ENCODE measurements around the gene FAM117A. TPM values are rescaled to one million over a fixed set of nuclear protein-coding genes. Genes with fewer than 3 reads are reported as not detected.
A peak's percentile ranks its signal among the peaks of the same experiment; 100 is the strongest.

Gene FAM117A
- total and polyA plus RNA-seq, 4 donors: 8.6 to 20.9 (median 13.4) TPM

DNA sequence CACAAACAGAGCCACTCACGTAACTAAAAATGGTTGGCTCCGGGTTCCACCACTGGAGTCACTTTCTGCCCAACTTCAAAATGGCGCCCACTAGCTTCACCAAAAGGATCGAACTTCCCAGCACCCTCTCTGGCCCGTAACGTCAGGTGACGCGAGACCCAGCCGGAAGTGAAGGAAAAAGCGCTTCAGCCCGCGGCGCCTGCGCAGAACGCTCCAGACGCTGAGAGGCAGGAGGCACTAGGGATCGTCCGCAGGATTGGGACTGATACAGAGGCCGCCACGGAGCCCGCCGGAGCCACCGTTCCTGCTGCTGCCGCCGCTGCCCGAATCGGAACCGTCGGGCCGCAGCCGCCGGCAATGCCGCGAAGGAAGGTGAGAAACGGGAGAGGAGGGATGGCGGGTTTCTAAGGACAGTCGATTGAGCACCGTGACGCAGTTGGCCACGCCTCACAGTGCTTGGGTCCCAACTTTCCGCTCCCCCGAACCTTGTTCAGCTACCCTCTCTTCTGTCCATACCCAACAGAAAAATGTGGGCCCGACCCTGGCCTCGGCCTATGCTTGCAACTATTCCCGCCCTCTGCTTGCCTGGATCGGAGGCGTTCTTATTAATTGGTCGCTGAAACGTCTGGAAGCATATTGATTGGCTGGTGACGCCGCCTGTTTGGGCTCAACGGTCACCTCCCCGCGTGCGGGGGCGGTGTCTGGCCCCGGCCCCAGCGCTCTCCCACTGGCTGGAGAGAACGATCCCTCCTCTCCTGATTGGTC, 24.7 kb upstream of the FAM117A start, which contains the start of gene KAT7:
KAT7 (plus strand) TSS at position 204 of the 765 bp plus-strand sequence; CDS start at position 358, 154 bp downstream.
- TF ChIP-seq, protein P1, sequence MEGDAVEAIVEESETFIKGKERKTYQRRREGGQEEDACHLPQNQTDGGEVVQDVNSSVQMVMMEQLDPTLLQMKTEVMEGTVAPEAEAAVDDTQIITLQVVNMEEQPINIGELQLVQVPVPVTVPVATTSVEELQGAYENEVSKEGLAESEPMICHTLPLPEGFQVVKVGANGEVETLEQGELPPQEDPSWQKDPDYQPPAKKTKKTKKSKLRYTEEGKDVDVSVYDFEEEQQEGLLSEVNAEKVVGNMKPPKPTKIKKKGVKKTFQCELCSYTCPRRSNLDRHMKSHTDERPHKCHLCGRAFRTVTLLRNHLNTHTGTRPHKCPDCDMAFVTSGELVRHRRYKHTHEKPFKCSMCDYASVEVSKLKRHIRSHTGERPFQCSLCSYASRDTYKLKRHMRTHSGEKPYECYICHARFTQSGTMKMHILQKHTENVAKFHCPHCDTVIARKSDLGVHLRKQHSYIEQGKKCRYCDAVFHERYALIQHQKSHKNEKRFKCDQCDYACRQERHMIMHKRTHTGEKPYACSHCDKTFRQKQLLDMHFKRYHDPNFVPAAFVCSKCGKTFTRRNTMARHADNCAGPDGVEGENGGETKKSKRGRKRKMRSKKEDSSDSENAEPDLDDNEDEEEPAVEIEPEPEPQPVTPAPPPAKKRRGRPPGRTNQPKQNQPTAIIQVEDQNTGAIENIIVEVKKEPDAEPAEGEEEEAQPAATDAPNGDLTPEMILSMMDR (IDR thresholded peaks at IDR 0.05; ENCODE audit: control extremely low read depth, extremely low read depth): peak; percentile 3
- 0% methylated on average over 59 of the region's 59 CpGs for WGBS, 2 donors

GRCh38 chr17:49787884-49788477, 24.1 kb upstream of the FAM117A start:
- Histone ChIP-seq H3K36me3 (ENCODE audit: control insufficient read depth in 4 of 4, insufficient read depth in 4 of 4, low read length in 4 of 4) (peaks cover 8 to 13% (median 10%) of the 10 kb centered on the region in 4 donors), H3K4me1 (ENCODE audit: control insufficient read depth in 5 of 5, insufficient read depth in 5 of 5, low read length in 5 of 5) (peaks cover 0 to 18% (median 6%) of the 10 kb centered on the region in 5 donors), H3K4me3 (peak overlapping the region; percentile 52), H3K9me3 (ENCODE audit: control insufficient read depth in 4 of 4, insufficient read depth in 3 of 4, low read length in 3 of 4) (no peaks in the 10 kb centered on the region), H3K9ac (ENCODE audit: insufficient read depth in 1 of 2, low read length in 2 of 2) (peak overlapping the region; percentile 84 to 91), H3K27ac (ENCODE audit: low read depth in 1 of 2, low read length in 1 of 2) (peak overlapping the region; percentile 88 to 98), H3K27me3 (ENCODE audit: control insufficient read depth in 3 of 3, insufficient read depth in 3 of 3, low read length in 2 of 3) (no peaks in the 10 kb centered on the region)
- WGBS, 2 donors: 0 to 2% methylated on average over 17 of the region's 17 CpGs
- TF ChIP-seq, protein P1 (IDR thresholded peaks at IDR 0.05; ENCODE audit: control extremely low read depth, extremely low read depth): no peak
- ATAC-seq (ENCODE audit: insufficient read depth, low FRiP score) (no peak), DNase-seq (peak in 1 of 3 donors; percentile 46)

More for the DNA sequence above, 24.7 kb upstream of the FAM117A start, which contains the start of gene KAT7:
- peaks cover 0 to 18% (median 6%) of the 10 kb centered on the region in 5 donors for H3K4me1 ChIP-seq (ENCODE audit: control insufficient read depth in 5 of 5, insufficient read depth in 5 of 5, low read length in 5 of 5)
- ATAC-seq (ENCODE audit: insufficient read depth, low FRiP score) (peak; percentile 99), DNase-seq (peak; percentile 99 to 100 (median 100))
- peak within 1 kb of the TSS; percentile 85 for H3K4me3 ChIP-seq
- H3K9me3 ChIP-seq (ENCODE audit: control insufficient read depth in 4 of 4, insufficient read depth in 3 of 4, low read length in 3 of 4): no peaks in the 10 kb centered on the region
- peak within 1 kb of the TSS; percentile 95 to 98 for H3K27ac ChIP-seq (ENCODE audit: low read depth in 1 of 2, low read length in 1 of 2)
- H3K36me3 ChIP-seq (ENCODE audit: control insufficient read depth in 4 of 4, insufficient read depth in 4 of 4, low read length in 4 of 4): peaks cover 9 to 17% (median 13%) of the 10 kb centered on the region in 4 donors
- no peaks in the 10 kb centered on the region for H3K27me3 ChIP-seq (ENCODE audit: control insufficient read depth in 3 of 3, insufficient read depth in 3 of 3, low read length in 2 of 3)
- peak within 1 kb of the TSS; percentile 99 for H3K9ac ChIP-seq (ENCODE audit: insufficient read depth in 1 of 2, low read length in 2 of 2)

DNA sequence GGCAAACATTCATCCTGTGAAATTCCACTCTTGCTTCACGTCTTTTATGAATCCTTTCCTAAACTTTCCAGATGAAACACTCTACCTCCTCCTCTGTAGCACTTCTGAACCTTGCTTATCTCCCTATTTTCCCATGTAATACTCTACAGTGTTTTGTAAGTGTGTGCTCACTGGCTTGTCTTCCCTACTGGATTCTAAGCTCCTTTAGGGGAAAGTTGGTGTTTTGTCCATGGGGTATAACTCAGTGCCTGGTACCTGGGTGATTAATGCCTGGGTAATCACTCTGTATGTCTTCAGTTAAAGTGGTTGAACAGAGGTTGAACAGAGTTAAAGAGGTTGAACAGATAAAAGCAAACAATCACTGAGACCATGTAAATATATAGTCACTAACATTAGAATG, 20.7 kb upstream of the FAM117A start:
- H3K9ac ChIP-seq (ENCODE audit: insufficient read depth in 1 of 2, low read length in 2 of 2): no peak overlapping the region
- H3K36me3 ChIP-seq (ENCODE audit: control insufficient read depth in 4 of 4, insufficient read depth in 4 of 4, low read length in 4 of 4): peaks cover 0 to 4% (median 0%) of the 10 kb centered on the region in 4 donors
- WGBS, 2 donors: 74 to 76% methylated on average over 1 of the region's 1 CpG
- ATAC-seq (ENCODE audit: insufficient read depth, low FRiP score): no peak
- H3K27ac ChIP-seq (ENCODE audit: low read depth in 1 of 2, low read length in 1 of 2): no peak overlapping the region
- H3K4me3 ChIP-seq: no peak overlapping the region
- no peak for DNase-seq
- H3K27me3 ChIP-seq (ENCODE audit: control insufficient read depth in 3 of 3, insufficient read depth in 3 of 3, low read length in 2 of 3): no peaks in the 10 kb centered on the region
- H3K9me3 ChIP-seq (ENCODE audit: control insufficient read depth in 4 of 4, insufficient read depth in 3 of 4, low read length in 3 of 4): no peaks in the 10 kb centered on the region
- TF ChIP-seq, protein P1 (IDR thresholded peaks at IDR 0.05; ENCODE audit: control extremely low read depth, extremely low read depth): no peak
- peaks cover 0 to 13% (median 4%) of the 10 kb centered on the region in 5 donors for H3K4me1 ChIP-seq (ENCODE audit: control insufficient read depth in 5 of 5, insufficient read depth in 5 of 5, low read length in 5 of 5)

Data from lung (tissue), 12 donors.